Mesenchymal stem cell (in vitro differentiated cells and primary cell): ENCODE results near the gene HERC4.
"Not testable (repeated sequence)": the region's sequence is repeated elsewhere in the genome, so short reads cannot be mapped to it uniquely, and the experiment has no call there.

ENCODE experiments used
- DNase-seq: peaks from one replicate; pipeline ENCODE4 v3.0.0-alpha.2; 2013
- H2AFZ ChIP-seq: one replicate; pipeline ENCODE4 v1.6.1; 2013; ENCODE audit warnings: low read depth, mild to moderate bottlenecking, control low read depth, inconsistent platforms, low read length, moderate library complexity
- H2AK5ac ChIP-seq: 2 replicates; pipeline ENCODE4 v1.6.1; 2013; ENCODE audit warnings: low read length, moderate library complexity, mild to moderate bottlenecking, inconsistent platforms; ENCODE audit not compliant: severe bottlenecking
- H2BK120ac ChIP-seq: one replicate; pipeline ENCODE4 v1.6.1; 2013; ENCODE audit warnings: low read depth, mild to moderate bottlenecking, inconsistent platforms, low read length, moderate library complexity
- H2BK12ac ChIP-seq, 2 experiments: one replicate each; pipeline ENCODE4 v1.6.1; 2013; ENCODE audit warnings: inconsistent platforms in 2 of 2, low read length in 2 of 2, mild to moderate bottlenecking in 2 of 2, moderate library complexity in 2 of 2, control low read depth in 1 of 2
- H2BK15ac ChIP-seq: one replicate; pipeline ENCODE4 v1.6.1; 2013; ENCODE audit warnings: mild to moderate bottlenecking, low read depth, inconsistent platforms; ENCODE audit not compliant: poor library complexity, severe bottlenecking
- H2BK5ac ChIP-seq: 2 replicates; pipeline ENCODE4 v1.6.1; 2013; ENCODE audit warnings: low read depth, mild to moderate bottlenecking, low read length, control low read depth, inconsistent platforms; ENCODE audit not compliant: poor library complexity, severe bottlenecking
- H3K14ac ChIP-seq, 2 experiments: one replicate each; pipeline ENCODE4 v1.6.1; 2013; ENCODE audit warnings: inconsistent platforms in 2 of 2, low read length in 2 of 2, control low read depth in 1 of 2, mild to moderate bottlenecking in 1 of 2, moderate library complexity in 1 of 2
- H3K18ac ChIP-seq, 2 experiments: one replicate each; pipeline ENCODE4 v1.6.1; 2013; ENCODE audit warnings: inconsistent platforms in 2 of 2, low read length in 2 of 2, control low read depth in 1 of 2, low read depth in 1 of 2, mild to moderate bottlenecking in 1 of 2
- H3K23ac ChIP-seq, 2 experiments: one replicate each; pipeline ENCODE4 v1.6.1; 2013; ENCODE audit warnings: inconsistent platforms in 2 of 2, low read length in 2 of 2, mild to moderate bottlenecking in 2 of 2, moderate library complexity in 2 of 2, control low read depth in 1 of 2
- H3K27ac ChIP-seq: 2 replicates; pipeline ENCODE4 v1.5.1; 2013; ENCODE audit warnings: mild to moderate bottlenecking, moderate library complexity, low read length, control low read depth, inconsistent platforms; ENCODE audit not compliant: poor library complexity, severe bottlenecking
- H3K27me3 ChIP-seq, 2 experiments: 2 replicates each; pipeline versions ENCODE4 v1.6.1 to v1.7.0; 2013; ENCODE audit warnings: low read length in 2 of 2, mild to moderate bottlenecking in 2 of 2, moderate library complexity in 2 of 2, control low read depth in 1 of 2, inconsistent platforms in 1 of 2; ENCODE audit not compliant: control insufficient read depth in 1 of 2, insufficient read depth in 1 of 2
- H3K36me3 ChIP-seq, 2 experiments: 2 replicates each; pipeline versions ENCODE4 v1.6.1 to v1.7.0; 2013; ENCODE audit warnings: low read length in 2 of 2, control low read depth in 1 of 2, inconsistent platforms in 1 of 2, low read depth in 1 of 2, mild to moderate bottlenecking in 1 of 2; ENCODE audit not compliant: insufficient read depth in 2 of 2, control insufficient read depth in 1 of 2
- H3K4ac ChIP-seq, 2 experiments: one replicate each; pipeline ENCODE4 v1.6.1; 2013; ENCODE audit warnings: inconsistent platforms in 2 of 2, low read length in 2 of 2, mild to moderate bottlenecking in 2 of 2, moderate library complexity in 2 of 2, control low read depth in 1 of 2, low read depth in 1 of 2
- H3K4me1 ChIP-seq: 2 replicates; pipeline ENCODE4 v1.6.1; 2013; ENCODE audit warnings: low read depth, low read length, control low read depth; ENCODE audit not compliant: control insufficient read depth, insufficient read depth
- H3K4me2 ChIP-seq: 2 replicates; pipeline ENCODE4 v1.6.1; 2013; ENCODE audit warnings: low read length, mild to moderate bottlenecking, inconsistent platforms; ENCODE audit not compliant: poor library complexity, severe bottlenecking
- H3K4me3 ChIP-seq, 2 experiments: 2 replicates each; pipeline versions ENCODE4 v1.5.1 to v1.7.0; 2013; ENCODE audit warnings: low read length in 2 of 2, mild to moderate bottlenecking in 2 of 2, control low read depth in 1 of 2, low read depth in 1 of 2; ENCODE audit not compliant: insufficient read depth in 1 of 2
- H3K79me1 ChIP-seq: replicated peaks from 2 replicates; pipeline ENCODE4 v1.6.1; 2013; ENCODE audit warnings: mild to moderate bottlenecking, control low read depth, low read length, inconsistent platforms; ENCODE audit not compliant: poor library complexity, severe bottlenecking
- H3K9ac ChIP-seq: 2 replicates; pipeline ENCODE4 v1.7.0; 2013; ENCODE audit warnings: mild to moderate bottlenecking, low read length, moderate library complexity
- H3K9me3 ChIP-seq: 2 replicates; pipeline ENCODE4 v1.7.0; 2013; ENCODE audit warnings: mild to moderate bottlenecking, low read length; ENCODE audit not compliant: control insufficient read depth
- H4K8ac ChIP-seq: one replicate; pipeline ENCODE4 v1.6.1; 2013; ENCODE audit warnings: inconsistent platforms, mild to moderate bottlenecking, low read length, moderate library complexity
- H4K91ac ChIP-seq: one replicate; pipeline ENCODE4 v1.6.1; 2013; ENCODE audit warnings: mild to moderate bottlenecking, low read length, inconsistent platforms
- WGBS: methylation state at CpG from one replicate; pipeline ENCODE4 v1.1.7; 2013; ENCODE audit warnings: mixed read lengths; 5-methylcytosine and 5-hydroxymethylcytosine counted together

Gene HERC4

GRCh38 chr10:67990093-67990492, 85.0 kb downstream of the HERC4 start:
- H4K91ac ChIP-seq = no peak overlapping the region
- no peak overlapping the region for H3K27ac ChIP-seq
- H2BK15ac ChIP-seq = no peak overlapping the region
- peaks cover 13 to 93% of the 10 kb centered on the region in 2 experiments for H3K36me3 ChIP-seq
- no peaks in the 10 kb centered on the region for H3K4me1 ChIP-seq
- H3K4me2 ChIP-seq = no peak overlapping the region
- no peak overlapping the region for H3K14ac ChIP-seq
- no peak overlapping the region for H2BK5ac ChIP-seq
- H2AK5ac ChIP-seq = no peak overlapping the region
- H3K9me3 ChIP-seq = no peaks in the 10 kb centered on the region
- no peaks in the 10 kb centered on the region for H3K27me3 ChIP-seq
- H4K8ac ChIP-seq = no peak overlapping the region
- H2BK12ac ChIP-seq = no peak overlapping the region
- no peak for DNase-seq
- no peak overlapping the region for H3K23ac ChIP-seq
- H2AFZ ChIP-seq = no peak overlapping the region
- no peak overlapping the region for H3K4me3 ChIP-seq
- peaks cover 7% of the 10 kb centered on the region for H3K79me1 ChIP-seq
- no peak overlapping the region for H3K18ac ChIP-seq
- H2BK120ac ChIP-seq = no peak overlapping the region
- no peak overlapping the region for H3K9ac ChIP-seq
- H3K4ac ChIP-seq = no peak overlapping the region

GRCh38 chr10:67988606-67989005, 86.5 kb downstream of the HERC4 start:
- Histone ChIP-seq H2BK12ac (no peak overlapping the region), H2BK15ac (no peak overlapping the region), H3K36me3 (peaks cover 15 to 94% of the 10 kb centered on the region in 2 experiments), H3K79me1 (peaks cover 5% of the 10 kb centered on the region), H3K4me2 (no peak overlapping the region), H2BK120ac (no peak overlapping the region), H2AK5ac (no peak overlapping the region), H3K14ac (no peak overlapping the region), H4K91ac (no peak overlapping the region), H3K9me3 (no peaks in the 10 kb centered on the region), H4K8ac (no peak overlapping the region), H3K4ac (no peak overlapping the region), H2AFZ (no peak overlapping the region), H3K23ac (no peak overlapping the region), H3K18ac (no peak overlapping the region), H3K9ac (no peak overlapping the region), H3K27ac (no peak overlapping the region), H2BK5ac (no peak overlapping the region), H3K27me3 (no peaks in the 10 kb centered on the region), H3K4me1 (no peaks in the 10 kb centered on the region), H3K4me3 (no peak overlapping the region)
- no CpG with 5 or more reads among the region's 1 CpG for WGBS
- no peak for DNase-seq

DNA sequence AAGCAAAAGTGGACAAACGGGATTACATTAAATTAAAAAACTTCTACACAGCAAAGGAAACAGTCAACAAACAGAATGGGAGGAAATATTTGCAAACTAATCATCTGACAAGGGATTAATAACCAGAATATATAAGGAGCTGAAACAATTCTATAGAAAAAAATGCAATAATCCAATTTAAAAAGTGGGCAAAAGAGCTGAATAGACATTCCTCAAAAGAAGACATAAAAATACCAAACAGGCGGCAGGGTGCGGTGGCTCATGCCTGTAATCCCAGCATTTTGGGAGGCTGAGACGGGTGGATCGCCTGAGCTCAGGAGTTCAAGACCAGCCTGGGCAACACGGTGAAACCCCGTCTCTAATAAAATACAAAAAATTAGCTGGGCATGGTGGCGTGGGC, 92.5 kb downstream of the HERC4 start:
- H3K23ac ChIP-seq, H2BK5ac ChIP-seq, H2AK5ac ChIP-seq, H3K27ac ChIP-seq, H2BK120ac ChIP-seq, H2BK15ac ChIP-seq, H3K4ac ChIP-seq, H3K4me2 ChIP-seq, H3K14ac ChIP-seq, H2BK12ac ChIP-seq, H3K27me3 ChIP-seq, H3K18ac ChIP-seq, H4K8ac ChIP-seq, DNase-seq, H3K9me3 ChIP-seq, H3K9ac ChIP-seq, H4K91ac ChIP-seq, H3K4me1 ChIP-seq, H3K4me3 ChIP-seq, H2AFZ ChIP-seq: not testable (repeated sequence)
- Histone ChIP-seq H3K36me3 (peaks cover 25 to 88% of the 10 kb centered on the region in 2 experiments), H3K79me1 (peaks cover 14% of the 10 kb centered on the region)
- WGBS = 95% methylated on average over 6 of the region's 8 CpGs

DNA sequence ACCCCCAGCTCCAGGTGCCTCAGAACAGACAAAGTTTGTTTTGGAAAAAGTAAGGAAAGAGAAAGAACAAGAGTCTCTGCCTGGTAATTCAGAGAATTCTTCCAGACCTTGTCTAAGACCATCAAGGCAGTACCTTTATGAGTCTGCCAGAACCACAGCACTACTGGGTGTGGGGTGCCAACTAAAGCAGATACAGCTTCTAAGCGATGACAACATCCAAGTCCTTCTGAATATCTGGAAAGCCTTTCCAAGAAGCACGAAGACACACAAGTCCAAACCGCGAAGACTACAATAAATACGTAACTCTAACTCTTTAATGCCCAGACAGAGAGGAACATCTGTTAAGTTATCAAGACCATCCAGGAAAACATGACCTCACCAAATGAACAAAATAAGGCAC, 96.3 kb downstream of the HERC4 start:
- H3K36me3 ChIP-seq = peaks cover 27 to 86% of the 10 kb centered on the region in 2 experiments
- H4K91ac ChIP-seq = no peak overlapping the region
- H2BK120ac ChIP-seq = no peak overlapping the region
- H3K4me3 ChIP-seq = no peak overlapping the region
- H2AK5ac ChIP-seq = no peak overlapping the region
- H3K14ac ChIP-seq = no peak overlapping the region
- H2BK5ac ChIP-seq = no peak overlapping the region
- no peak overlapping the region for H2AFZ ChIP-seq
- H3K4ac ChIP-seq = no peak overlapping the region
- no peak overlapping the region for H3K27ac ChIP-seq
- peaks cover 3% of the 10 kb centered on the region for H3K4me1 ChIP-seq
- no peak for DNase-seq
- no peak overlapping the region for H3K18ac ChIP-seq
- no peaks in the 10 kb centered on the region for H3K27me3 ChIP-seq
- WGBS = 98% methylated on average over 5 of the region's 5 CpGs
- H3K9ac ChIP-seq = no peak overlapping the region
- peaks cover 26% of the 10 kb centered on the region for H3K79me1 ChIP-seq
- no peak overlapping the region for H3K4me2 ChIP-seq
- no peak overlapping the region for H2BK12ac ChIP-seq
- no peak overlapping the region for H2BK15ac ChIP-seq
- no peak overlapping the region for H3K23ac ChIP-seq
- H4K8ac ChIP-seq = no peak overlapping the region
- peaks cover 8% of the 10 kb centered on the region for H3K9me3 ChIP-seq
